C4-2B (cell line): Measurements from ENCODE around the gene PLEKHM2.

Experiments used
- H3K27ac ChIP-seq: fragments of 450-650 bp; 2 replicates; pipeline ENCODE4 v1.5.1; 2017
- ZFX ChIP-seq: fragments of 450-650 bp; IDR thresholded peaks from 2 replicates; pipeline ENCODE4 v1.6.1; 2017
- TF ChIP-seq, protein P1 (sequence below): fragments of 450-650 bp; conservative IDR thresholded peaks from 2 replicates; pipeline ENCODE4 v1.5.1; 2017; ENCODE audit warnings: mild to moderate bottlenecking

PLEKHM2 gene

DNA sequence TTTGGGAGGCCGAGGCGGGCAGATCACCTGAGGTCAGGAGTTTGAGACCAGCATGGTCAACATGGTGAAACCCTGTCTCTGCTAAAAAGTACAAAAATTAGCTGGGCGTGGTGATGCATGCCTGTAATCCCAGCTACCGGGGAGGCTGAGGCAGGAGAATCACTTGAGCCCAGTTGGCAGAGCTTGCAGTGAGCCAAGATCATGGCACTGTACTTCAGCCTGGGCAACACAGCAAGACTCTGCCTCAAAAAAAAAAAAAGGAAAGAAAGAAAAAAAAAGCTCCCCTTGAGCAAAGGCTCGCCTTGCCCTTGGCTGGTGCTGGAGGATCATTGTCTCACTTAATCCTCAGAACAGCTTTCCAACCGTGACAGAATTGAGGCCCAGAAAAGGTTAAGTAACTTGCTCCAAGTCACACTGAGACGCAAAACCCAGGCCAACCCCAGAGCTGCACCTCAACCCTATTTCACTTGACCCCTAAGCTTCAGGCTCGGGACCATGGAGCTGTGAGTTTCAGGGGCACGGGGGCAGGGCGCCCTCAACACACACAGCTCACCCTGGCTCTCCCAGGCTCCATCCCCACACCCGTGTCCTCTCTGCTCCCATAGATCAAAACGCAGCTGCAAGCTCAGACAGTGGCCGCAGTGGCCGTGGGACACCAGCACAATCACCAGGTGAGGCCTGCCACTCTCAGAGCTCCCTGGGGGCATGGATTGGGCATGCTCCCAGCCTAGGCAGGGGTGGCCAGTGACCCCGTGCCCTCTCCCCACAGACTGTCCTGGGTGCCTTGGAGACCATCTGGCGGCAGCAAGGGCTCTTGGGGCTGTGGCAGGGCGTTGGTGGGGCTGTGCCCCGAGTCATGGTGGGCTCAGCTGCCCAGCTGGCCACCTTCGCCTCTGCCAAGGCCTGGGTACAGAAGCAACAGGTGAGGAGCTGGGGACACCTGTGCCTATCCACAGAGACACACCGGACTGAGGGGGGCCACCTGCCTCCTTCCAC lies 53.5 kb downstream of the PLEKHM2 start:
- no peak overlapping the region for H3K27ac ChIP-seq
- no peak for TF ChIP-seq ZFX
- TF ChIP-seq, protein P1, sequence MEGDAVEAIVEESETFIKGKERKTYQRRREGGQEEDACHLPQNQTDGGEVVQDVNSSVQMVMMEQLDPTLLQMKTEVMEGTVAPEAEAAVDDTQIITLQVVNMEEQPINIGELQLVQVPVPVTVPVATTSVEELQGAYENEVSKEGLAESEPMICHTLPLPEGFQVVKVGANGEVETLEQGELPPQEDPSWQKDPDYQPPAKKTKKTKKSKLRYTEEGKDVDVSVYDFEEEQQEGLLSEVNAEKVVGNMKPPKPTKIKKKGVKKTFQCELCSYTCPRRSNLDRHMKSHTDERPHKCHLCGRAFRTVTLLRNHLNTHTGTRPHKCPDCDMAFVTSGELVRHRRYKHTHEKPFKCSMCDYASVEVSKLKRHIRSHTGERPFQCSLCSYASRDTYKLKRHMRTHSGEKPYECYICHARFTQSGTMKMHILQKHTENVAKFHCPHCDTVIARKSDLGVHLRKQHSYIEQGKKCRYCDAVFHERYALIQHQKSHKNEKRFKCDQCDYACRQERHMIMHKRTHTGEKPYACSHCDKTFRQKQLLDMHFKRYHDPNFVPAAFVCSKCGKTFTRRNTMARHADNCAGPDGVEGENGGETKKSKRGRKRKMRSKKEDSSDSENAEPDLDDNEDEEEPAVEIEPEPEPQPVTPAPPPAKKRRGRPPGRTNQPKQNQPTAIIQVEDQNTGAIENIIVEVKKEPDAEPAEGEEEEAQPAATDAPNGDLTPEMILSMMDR: no peak

DNA sequence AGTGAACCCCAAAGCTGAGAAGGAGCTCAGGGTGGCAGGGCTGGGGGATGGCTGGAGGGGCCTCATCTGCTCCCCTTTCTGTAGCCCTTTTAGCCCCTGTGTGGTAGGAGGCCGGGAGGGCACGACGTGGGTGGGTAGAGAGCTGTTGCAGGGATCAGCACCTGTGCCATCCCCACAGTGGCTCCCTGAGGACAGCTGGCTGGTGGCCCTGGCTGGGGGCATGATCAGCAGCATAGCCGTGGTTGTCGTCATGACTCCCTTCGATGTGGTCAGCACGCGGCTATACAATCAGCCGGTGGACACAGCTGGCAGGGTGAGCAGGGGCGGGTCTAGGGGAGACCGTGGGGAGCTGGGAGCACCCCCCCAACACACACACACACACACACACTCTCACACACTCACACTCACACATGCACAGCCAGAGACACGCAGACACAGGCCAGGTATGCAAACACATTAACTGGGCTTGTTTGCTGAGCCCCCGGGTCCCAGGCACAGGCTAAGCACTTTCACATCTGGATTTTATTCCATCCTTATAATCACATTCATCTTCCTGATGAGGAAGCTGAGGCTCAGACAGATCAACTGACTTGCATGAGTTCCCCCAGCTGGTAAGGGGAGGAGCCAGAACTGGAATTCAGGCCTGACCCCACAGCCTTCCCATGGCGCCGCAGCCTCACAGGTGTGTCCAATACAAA lies 54.4 kb downstream of the PLEKHM2 start:
- H3K27ac ChIP-seq: no peak overlapping the region

DNA sequence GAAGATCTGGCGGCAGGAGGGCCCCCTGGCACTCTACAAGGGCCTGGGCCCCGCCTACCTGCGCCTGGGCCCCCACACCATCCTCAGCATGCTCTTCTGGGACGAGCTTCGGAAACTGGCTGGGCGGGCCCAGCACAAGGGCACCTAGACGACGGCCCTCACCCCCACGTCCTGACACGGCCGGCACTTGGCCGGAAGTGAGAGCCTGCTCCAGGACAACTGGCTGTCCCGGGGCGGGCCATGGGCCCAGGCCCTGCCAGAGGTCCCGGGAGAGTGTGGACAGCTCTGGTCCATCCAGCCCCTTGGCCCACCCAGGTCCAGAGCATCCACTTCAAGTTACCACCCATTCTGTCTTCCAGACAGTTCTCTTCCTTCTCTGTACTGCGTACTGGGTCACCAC lies 55.1 kb downstream of the PLEKHM2 start:
- no peak overlapping the region for H3K27ac ChIP-seq
- TF ChIP-seq, protein P1: no peak
- no peak for TF ChIP-seq ZFX

More for the DNA sequence above, 54.4 kb downstream of the PLEKHM2 start:
- TF ChIP-seq, protein P1: no peak
- no peak for TF ChIP-seq ZFX

DNA sequence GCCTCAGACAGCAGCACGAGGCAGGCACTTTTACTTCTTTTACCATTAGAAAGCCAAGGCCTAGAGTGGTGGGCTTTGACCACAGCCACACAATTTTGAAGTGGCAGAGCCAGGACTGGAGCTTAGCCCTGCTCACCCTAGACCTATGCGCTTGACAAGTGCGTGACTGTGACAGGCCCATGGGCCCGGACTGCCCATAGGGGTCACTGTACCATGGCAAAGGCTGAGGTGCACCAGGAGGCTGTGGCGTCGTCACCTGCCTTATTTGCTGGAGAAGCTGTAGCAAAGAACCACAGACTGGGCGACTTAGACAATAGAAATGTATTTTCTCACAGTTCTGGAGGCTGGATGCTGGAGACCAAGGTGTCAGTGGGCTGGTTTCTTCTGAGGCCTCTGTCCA lies 55.6 kb downstream of the PLEKHM2 start:
- TF ChIP-seq ZFX: no peak
- TF ChIP-seq, protein P1: no peak
- H3K27ac ChIP-seq: no peak overlapping the region

DNA sequence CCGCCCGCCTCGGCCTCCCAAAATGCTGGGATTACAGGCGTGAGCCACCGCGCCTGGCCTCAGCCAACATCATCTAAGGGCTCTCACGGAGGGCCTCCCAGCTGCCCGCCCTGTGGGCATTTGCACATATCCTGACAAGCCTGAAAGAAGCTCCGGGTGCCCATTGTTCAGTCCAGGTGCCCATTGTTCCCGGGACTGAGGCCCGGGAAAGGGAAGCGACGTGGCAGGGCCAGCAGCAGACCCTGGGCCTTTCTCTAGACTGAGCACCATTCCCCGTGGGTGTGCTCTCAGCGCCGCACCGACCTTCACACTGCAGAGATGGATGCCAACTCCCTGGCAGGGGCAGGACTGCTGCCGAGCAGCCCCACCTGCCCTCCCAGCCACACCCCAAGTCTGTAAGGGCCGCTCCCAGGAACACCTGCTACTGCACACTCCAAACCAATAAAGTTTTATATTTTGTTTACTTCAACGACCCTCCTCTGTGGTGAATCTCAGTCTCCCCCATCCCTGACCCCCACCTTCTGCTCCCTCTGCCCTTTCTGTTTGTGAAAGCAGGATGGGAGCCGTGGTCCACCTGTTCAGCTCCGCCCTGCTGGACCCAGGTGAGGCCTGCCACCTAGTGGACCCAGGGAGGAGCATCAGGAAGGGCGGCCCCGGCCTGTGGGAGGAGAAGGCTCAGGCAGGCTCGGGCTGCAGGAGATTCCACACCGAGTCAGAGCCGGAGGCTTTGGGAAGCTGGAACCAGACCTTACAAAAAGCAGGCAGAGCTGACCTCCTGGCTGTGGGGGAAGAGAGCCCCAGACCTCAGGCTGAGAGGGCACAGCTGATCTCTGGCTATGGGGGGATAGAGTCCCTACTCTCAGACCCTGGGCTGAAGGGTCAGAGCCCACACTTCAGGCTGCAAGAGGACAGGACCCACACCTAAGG lies 57.1 kb downstream of the PLEKHM2 start:
- no peak overlapping the region for H3K27ac ChIP-seq
- TF ChIP-seq ZFX: no peak
- TF ChIP-seq, protein P1: peak; percentile 86

DNA sequence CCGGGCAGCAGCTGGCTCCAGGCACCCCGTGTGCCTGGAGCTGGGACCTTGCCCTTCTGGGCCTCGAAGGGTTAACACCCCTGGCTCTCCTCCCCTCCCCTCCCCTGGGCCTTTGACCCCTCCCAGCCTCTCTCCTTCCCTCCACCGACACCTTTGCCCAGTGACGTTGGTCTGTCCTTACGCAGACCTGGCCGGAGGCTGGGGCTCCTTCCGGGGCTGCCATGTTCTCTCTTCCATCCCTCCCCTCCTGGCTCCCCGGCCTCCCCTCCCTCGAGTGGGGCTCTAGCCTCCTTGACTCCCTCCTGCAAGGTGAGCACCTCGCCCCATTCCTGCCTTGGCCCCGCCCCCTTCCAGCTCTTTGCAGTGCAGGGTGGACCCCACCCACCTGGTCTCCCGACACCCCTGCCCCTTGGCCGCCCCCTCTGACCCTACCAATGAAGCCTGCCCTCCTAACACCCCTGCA lies 58.2 kb downstream of the PLEKHM2 start, which contains the start of gene TMEM82:
TMEM82 (plus strand) TSS at position 161 of the 463 bp plus-strand sequence; CDS start at position 222, 61 bp downstream.
- TF ChIP-seq, protein P1: no peak
- TF ChIP-seq ZFX: no peak
- H3K27ac ChIP-seq: no peak within 1 kb of the TSS
